Measurements from ENCODE around the gene RNF41.

- no peak for TF ChIP-seq YY1 (IDR thresholded peaks at IDR 0.05; ENCODE audit: insufficient read depth, insufficient read length)
- no peak for TF ChIP-seq SUZ12 (IDR thresholded peaks at IDR 0.05; ENCODE audit: extremely low read depth, insufficient read depth, insufficient read length)
These were observed 27.0 kb upstream of the RNF41 start for GRCh38 chr12:56248711-56249110.
